HG03159 (cell line): ENCODE measurements around the gene RAP1GDS1.

Experiments used
- ATAC-seq: cut with Tn5 transposase; IDR thresholded peaks from one replicate; pipeline ENCODE4 v1.9.1; 2021; ENCODE audit warnings: mild to moderate bottlenecking, moderate library complexity; ENCODE audit not compliant: unreplicated experiment

The RAP1GDS1 gene, protein sequence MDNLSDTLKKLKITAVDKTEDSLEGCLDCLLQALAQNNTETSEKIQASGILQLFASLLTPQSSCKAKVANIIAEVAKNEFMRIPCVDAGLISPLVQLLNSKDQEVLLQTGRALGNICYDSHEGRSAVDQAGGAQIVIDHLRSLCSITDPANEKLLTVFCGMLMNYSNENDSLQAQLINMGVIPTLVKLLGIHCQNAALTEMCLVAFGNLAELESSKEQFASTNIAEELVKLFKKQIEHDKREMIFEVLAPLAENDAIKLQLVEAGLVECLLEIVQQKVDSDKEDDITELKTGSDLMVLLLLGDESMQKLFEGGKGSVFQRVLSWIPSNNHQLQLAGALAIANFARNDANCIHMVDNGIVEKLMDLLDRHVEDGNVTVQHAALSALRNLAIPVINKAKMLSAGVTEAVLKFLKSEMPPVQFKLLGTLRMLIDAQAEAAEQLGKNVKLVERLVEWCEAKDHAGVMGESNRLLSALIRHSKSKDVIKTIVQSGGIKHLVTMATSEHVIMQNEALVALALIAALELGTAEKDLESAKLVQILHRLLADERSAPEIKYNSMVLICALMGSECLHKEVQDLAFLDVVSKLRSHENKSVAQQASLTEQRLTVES

DNA sequence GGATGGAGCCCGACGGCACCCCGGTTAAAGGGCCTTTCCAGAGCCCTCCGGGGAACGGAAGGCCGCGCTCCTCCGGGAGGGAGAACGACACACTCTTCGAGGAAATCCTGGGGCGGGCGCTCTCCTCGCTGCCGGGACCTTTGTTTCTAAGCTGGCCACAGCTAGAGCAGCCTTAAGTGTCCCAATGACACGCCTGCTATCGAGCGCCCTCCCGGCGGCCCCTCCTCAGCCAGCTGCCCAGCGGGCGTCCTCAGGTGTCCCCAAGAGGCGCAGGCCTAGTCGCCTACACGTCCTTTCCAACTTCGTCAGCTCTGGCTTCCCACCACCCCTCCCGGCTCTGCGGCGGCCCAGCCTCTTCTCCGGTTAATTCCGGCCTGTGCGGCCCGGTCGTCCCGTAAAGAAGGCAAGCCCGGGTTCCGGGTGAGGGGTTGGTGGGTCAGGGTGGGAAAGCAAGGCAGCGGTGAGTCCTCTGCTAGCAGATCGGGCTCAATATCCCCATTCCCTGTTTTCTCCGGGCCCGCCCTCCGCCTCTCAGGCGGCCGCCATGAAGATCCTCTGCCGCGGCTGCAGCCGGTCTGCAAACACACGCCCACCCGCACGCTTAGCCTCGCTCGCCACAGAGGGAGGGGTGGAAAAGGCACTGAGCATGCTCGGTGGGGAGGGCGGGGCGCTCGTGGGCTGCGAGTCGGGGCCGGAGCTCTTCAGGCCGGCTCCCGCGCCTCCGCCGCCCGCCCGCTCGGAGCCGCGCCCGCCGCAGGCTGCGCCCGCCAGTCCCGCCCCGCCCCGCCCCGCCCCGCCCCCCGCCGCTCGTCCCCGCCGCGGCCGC is at the start of gene RAP1GDS1:
Gene RAP1GDS1, plus strand, starts transcription at position 806 of the 826 bp plus-strand sequence. CDS start 182 bp downstream, outside the sequence.
- peak; percentile 90 for ATAC-seq

DNA sequence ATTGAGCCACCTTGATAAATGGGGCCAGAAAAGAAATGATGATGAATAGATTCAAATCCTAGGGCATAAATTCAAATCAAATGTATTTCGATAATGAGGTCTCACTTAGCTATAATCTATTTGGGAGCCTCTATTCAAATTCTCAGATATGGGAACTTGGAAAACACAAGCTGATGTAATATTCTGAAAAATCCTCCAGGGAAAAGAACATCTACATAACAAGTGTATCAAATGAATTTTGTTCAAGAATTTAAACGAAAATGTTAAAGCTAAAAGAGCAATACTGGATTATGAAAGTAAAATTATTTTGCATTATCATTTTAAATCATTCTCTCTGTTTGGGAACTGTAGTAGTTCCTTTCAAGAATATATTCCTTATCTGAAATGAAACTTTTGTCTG is 38.9 kb upstream of the RAP1GDS1 start:
- ATAC-seq: no peak

DNA sequence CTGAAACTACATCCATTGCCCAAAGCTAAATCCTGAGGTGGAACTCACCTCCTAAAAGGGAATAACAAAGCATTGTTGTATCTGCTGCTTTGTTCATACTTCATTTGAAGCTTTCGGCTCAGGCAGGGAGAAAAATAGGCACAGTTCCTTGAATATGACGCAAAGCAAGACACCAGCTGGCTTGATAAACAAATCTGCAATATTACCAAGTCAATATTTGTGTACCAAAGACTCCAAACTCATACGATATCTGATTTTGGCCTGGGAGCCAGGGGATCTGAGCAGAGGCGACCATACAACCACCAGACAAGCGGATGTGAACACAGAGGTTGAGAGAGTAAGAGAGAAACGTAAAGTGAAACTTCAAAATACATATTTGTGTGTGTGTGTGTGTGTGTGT is 34.8 kb upstream of the RAP1GDS1 start:
- no peak for ATAC-seq

DNA sequence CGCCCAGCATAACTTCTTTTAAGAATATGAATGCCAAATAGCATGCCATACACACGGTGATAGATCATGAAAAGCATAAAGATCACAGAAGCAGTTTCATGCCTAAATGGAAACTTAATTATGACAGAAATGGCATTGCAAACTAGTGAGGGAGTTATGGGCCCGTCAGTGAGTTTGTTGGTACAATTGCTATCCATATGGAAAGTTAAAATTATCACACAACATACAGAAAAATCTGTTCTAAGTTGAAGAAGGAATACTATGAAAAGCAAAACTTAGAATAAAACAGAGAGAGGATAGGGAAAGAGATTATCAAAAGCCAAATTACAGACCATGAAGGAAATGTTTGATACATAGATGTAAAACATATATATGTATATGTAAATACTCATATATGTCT is 30.2 kb upstream of the RAP1GDS1 start:
- no peak for ATAC-seq

DNA sequence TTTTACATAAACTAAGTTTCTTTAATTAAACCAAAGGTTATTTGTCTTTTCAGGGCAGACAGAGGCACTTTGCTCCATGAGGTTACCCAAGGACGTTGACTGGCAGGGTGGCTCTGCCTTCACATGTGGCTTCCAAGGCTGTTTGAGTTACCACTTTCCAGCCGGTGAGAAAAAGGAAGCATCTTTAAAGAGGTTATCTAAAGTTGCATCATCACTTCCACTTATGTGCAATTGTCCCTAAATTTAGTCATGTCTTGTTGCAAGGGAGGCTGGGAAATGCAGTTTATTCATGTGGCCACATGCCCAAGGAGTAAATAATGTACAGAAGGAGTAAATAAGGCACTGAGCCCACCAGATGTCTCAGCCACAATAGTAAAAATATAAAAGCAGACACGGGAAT is 29.0 kb upstream of the RAP1GDS1 start:
- ATAC-seq: no peak

DNA sequence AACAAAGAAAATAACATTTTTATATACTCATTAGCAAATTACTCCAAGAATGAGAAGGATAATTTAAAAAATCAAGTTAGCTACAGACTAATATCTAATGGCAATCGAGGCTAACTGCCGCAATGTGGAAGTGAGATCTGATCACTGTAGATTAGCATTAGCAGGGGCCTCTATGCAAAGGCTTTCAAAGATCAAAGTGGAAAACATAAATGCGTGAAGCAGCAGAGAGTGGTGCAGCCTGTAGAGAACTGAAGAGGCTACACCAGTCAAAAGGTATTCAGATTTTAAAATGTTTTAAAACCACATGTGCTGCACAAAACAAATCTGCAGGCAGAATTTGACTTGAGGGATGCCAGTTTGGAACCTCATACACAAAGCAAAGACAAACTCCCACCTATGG is 24.0 kb upstream of the RAP1GDS1 start:
- ATAC-seq: no peak

DNA sequence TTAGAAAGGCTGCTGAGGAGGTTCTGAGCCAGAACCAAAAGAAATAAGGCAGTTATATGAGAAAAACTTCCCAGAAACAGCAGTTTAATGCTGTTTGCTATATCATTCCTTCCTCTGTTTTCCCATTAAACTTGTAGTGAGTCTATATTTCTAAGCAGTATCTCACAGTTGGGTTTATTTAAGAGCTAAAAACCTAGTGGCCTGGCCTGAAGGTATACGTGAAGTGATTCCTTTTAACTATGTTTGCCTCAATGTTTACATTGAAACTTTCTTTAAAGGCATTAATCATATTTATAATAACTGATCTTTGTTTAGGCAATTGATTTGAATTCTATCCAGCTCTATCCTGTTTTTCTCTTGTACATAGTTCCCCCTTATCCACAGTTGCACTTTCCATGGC is 19.1 kb upstream of the RAP1GDS1 start:
- no peak for ATAC-seq

DNA sequence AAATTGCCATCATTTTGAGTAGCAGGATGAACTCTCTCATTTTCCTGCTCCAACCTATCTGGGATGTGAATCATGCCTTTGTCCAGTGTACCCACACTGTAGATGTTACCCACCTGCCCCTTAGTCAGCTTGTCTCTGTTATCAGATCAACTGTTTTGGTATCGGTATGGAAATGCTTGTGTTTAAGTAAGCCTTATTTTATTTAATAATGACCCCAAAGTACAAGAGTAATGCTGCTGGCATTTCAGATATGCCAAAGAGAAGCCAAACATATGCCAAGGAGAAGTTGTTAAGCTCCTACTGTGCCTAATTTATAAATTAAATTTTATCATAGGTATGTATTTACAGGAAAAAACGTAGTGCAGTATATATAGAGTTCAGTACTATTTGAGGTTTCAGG is 18.6 kb upstream of the RAP1GDS1 start:
- no peak for ATAC-seq

DNA sequence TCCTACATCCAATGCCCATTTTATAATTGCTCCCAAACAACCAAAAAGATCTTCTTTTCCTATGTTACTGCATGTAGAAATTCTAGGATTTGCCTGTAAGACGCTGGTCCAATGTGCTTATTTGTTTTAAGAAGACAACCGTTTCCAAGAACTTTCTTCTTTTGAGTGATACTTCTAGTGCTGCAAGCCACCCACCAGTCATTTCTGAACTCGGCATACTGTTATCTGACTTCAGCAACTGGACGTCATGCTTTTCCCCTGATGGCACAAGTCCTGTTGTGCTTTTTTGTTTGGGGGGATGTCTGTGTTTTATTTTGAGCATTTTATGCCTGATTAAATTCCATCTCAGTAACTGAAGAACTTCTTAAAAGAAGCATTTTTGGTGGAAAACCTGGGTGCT is 16.0 kb upstream of the RAP1GDS1 start:
- ATAC-seq: no peak

DNA sequence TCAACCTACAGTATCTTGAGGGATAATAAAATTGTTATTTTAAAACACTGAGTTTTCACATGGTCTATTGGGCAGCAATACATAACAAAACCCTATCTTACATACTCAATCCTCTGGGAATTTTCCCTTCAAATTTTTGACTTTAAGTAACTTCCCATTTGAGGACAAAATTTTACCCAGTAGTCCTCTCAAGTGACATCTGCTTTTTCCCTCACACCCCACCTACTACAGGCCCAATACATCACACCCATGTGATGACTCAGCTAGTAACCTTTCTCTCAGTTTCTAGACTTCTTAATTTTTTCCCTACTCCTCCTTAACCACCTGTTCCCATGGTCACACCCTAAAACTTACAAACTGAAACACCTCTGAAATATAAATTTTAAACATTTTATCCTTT is 12.2 kb upstream of the RAP1GDS1 start:
- no peak for ATAC-seq

DNA sequence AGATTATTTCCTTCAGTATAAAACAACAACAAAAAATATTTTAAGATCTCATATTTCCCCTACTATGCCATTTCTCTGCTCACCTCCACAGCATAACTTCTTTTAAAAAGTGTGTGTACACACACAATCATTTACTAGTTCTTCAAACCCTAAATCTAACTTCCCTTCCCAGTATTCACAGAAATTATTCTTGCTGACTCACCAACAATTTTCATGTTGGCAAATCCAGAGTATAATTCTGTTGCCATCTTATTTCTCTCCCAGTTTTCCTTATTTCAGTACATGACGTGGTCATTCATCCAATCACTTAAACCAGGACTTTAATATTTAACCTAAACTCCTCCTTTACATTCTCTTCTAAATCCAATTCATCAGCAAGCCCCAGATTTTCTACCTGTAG is 11.4 kb upstream of the RAP1GDS1 start:
- no peak for ATAC-seq

DNA sequence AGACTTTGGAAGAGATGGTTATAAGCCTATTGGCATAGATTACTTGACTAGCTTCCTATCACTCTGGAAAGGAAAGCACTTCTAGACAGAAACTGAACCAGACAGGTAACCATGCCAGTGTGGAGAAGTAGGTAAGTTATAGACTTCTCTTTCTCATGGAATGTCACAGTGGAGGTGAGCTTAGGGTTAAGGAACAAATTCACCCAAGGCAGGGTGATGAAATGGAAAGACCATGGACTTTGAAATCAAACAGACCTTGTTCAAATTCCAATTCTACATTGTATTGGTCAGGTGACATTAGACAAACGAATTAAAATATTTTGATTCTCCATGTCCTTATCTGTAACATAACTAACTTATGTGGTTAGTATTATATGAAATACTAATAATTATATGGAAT is 7.7 kb upstream of the RAP1GDS1 start:
- ATAC-seq: no peak

DNA sequence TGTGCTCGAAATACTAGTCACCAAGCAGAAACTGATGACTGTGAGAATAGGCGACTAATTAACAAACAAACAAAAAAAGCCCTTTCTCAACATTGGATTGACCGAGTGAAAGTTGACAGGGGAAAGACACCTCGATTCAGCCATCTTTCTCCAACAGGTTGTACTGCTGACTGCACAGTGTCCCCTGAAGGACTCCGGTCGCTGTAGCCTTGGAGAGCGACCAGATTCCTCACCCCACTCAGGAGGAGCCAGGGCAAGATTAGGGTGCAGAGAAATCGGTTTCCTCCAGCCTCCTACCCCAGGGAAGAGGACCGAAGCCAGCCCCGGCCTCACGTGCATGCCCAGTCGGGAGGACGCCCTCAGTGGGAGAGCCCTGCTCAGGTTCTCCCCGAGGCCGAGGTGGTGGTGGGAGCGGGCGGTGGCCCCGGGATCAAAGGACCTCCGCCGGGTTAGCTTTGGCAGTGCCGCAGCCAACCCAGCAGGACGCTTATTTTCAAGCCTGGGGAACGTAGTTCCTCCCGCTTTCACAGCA is 1.1 kb upstream of the RAP1GDS1 start:
- ATAC-seq: peak; percentile 20

DNA sequence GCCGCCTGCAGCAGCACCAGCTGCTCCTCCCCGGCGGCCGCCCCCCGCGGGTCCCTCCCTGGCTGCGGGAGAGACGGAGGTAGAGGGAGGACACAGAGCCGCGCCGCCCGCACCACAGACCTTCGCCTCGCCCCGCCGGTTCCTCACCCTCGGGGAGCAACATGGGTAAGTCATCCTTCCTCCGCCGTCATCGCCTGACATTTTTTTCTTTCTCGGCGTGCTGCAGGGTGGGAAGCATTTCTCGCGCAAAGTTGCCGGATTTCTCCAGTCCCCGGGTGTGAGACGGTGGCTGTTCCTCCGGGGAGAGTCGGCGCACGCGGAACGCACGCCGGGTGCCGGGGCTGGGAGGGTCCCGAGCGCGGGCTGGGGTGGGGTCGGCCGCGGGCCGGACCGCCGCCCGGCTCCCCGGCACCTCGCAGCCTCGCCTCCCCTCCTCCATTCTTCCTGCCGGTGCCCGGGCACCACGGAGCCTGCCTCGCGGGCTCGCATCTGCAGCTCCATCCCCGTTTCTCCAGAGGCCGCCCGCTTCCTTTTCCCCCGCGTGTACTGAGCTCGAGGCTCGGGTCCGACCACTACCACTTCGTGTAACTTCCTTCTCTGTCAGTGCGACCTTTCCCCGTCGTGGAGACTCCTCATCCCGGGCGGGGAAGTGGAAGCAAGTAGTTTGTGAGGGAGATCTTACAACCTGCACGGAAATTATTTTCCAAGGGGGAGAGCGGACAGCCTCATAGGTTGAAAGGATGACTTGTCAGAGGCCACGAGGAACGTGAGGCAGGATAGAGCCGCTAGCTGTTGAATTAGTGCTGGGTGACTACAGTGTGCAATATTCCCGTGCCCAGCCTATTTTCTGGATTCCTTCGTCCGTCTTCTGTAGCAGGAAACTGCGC is 464 bp downstream of the RAP1GDS1 start:
- ATAC-seq: peak; percentile 20

DNA sequence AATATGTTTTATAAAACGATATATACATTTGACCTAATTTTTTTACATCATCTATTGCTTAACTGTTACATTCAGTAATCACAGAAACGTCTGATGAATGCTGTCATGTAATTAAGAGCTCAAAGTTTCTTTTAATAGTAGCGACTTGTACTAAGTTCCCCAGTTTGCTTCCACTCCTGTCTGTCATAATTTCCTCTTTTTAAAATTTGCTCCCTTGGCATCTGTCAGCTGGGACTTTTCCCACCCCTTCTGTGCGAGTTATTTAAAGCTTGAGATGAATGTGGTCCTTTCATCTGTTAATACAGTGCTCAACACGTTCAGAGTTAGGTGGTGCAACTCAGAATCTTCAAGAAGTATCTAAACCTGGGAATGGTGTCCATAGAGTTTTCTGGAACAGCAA is 1.2 kb downstream of the RAP1GDS1 start:
- no peak for ATAC-seq

DNA sequence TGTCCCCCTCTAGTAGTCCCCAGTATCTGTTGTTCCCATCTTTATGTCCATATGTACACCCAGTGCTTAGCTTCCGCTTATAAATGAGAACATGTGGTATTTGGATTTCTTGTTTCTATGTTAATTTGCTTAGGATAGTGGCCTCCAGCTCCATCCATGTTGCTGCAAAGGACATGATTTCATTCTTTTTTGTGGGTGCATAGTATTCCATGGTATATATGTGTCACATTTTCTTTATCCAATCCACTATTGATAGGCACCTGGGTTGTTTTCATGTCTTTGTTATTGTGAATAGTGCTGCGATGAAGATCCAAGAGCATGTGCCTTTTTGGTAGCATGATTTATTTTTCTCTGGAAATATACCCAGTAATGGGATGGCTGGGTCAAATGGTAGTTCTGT is 6.3 kb downstream of the RAP1GDS1 start:
- ATAC-seq: no peak

DNA sequence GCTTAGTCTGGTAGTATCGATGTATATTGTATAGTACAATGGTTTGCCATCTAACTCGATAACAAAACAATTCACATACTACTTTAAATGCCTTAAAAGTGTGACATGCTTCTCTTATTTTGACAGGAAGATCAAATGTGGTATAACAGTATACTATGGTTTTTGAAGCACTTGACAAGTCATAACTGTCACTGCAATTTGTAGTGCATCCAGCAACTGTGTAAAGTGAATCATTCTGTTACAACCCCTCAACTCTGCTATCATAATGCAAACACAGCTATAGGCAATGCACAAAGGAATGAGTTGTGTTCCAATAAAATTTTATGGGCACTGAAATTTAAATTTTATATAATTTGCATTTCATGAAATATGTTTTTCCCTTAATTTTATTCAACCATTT is 14.0 kb downstream of the RAP1GDS1 start:
- no peak for ATAC-seq

DNA sequence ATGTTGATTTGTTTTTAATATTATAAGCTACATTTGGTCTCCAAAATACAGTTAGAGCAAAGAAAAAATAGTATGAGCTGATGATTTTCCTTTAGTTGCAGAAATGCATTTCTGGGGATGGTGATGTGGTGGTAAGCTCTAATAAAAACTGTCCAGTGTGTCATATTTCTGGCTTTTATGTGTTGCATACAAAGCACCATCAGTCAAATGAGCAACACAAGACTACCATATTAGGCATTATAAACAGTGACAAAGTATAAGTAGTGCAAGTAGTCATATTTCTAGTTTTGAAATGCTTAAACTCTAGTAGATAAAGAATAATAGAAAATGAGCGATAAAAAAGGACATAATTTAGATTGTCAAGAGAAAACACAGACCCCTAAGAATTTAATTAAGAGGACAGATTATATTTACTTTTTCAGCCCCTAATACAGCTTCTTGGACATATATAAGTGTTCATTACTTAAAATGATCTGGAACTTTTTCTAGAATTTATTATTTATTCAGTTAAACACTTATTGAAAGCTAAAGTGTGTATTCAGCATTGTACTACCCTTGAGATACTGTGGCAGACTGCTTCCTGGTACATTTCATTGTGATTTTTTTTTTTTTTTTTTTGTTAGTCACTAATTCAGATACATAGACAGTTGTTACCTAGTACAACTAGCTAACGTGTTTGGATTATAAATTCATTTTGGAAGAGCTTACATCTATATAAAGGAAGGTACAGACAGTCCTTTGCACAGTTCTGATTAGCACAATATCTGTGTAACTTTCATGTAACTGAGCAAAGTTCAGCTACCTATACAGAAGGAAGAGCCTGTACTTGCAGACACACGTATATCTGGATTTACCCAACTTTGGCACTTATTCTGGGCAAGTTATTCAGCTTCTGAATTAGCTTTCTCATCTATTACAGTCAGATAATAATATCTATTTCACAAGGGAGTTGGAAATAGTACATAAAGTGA is 22.3 kb downstream of the RAP1GDS1 start:
- ATAC-seq: no peak

DNA sequence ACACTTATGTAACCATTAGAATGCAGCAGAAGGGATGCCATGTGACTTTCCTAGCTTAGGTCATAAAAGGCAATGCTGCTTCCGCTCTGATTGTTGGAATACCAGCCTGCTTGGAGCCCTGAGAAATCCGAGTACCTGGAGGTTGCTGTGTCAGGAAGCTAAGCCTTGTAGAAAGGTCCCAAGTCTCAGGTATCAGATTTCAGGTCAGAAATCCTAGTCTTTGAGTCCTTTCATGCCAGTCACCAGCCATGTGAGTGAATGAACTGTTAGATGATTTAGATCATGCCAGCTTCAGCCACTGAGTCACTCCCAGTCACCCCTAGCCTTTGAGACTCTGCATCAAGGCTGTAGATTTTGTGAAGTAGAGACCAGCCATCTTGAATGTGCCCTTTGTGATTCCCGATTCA is 23.5 kb downstream of the RAP1GDS1 start:
- no peak for ATAC-seq
